Left lung (tissue), 10 donors: ENCODE data around the gene NOB1. TPM values are rescaled to one million over a fixed set of nuclear protein-coding genes. Genes with fewer than 3 reads are reported as not detected.

ENCODE experiments used
- ATAC-seq: fragments of 200-7000 bp; cut with Tn5 transposase; one replicate; pipeline ENCODE4 v1.9.1; 2020; ENCODE audit warnings: moderate library complexity
- DNase-seq, 4 donors: peaks; one replicate each; pipeline ENCODE4 v3.0.0-alpha.2; 2013 to 2020
- H3K27ac ChIP-seq, 2 donors: fragments of 200-600 bp; sonication (generic) in 1 of 2; one replicate each; pipeline versions ENCODE4 v1.5.0 to v1.8.0; 2020 to 2021
- H3K27me3 ChIP-seq, 2 donors: fragments of 200-600 bp; sonication (generic) in 1 of 2; one replicate each; pipeline versions ENCODE4 v1.5.0 to v1.8.0; 2020 to 2021
- H3K36me3 ChIP-seq, 2 donors: fragments of 200-600 bp; sonication (generic) in 1 of 2; one replicate each; pipeline versions ENCODE4 v1.5.0 to v1.8.0; 2020 to 2021
- H3K4me1 ChIP-seq, 2 donors: fragments of 200-600 bp; one replicate each; pipeline ENCODE4 v1.8.0; 2021
- H3K4me3 ChIP-seq, 2 donors: fragments of 200-600 bp; sonication (generic) in 1 of 2; one replicate each; pipeline versions ENCODE4 v1.5.0 to v1.8.0; 2020 to 2021; ENCODE audit warnings: mild to moderate bottlenecking in 1 of 2
- H3K9me3 ChIP-seq, 2 donors: fragments of 200-600 bp; sonication (generic) in 1 of 2; one replicate each; pipeline versions ENCODE4 v1.5.0 to v1.8.0; 2020 to 2021
- CTCF ChIP-seq, 2 donors: fragments of 200-600 bp; sonication (generic) in 1 of 2; IDR thresholded peaks; one replicate each; pipeline versions ENCODE4 v1.5.0 to v1.8.0; 2021; ENCODE audit warnings: antibody characterized with exemption in 2 of 2
- intact Hi-C, 2 donors: fragments of 100-400 bp; cut with DNase I; formaldehyde crosslinking; loops; one replicate each; pipeline versions ENCODE4 v1.11.2 to v1.14.2; 2022
- polyA plus RNA-seq, 6 donors: library from polyadenylated mRNA; unstranded; fragments of 120-200 nt; gene quantifications; one replicate each; pipeline ENCODE4 v1.2.1, GENCODE V29; 2013; ENCODE audit not compliant: insufficient read length in 6 of 6
- total RNA-seq, 2 donors: library from RNA; stranded (reverse); fragmentation: NEBNext Ultra II Directional; extraction: Animal tissue kit (Norgen Biotek cat#: 25700); gene quantifications; one replicate each; pipeline ENCODE4 v1.2.1, GENCODE V29; 2021
- donor health status: DM: no; HTN: yes; CAD: no.
- donor health status: DM: no; HTN: no; CAD: no.

NOB1 gene
- total and polyA plus RNA-seq, 8 donors, result 29.9 to 67.4 (median 61.7) TPM

- H3K4me1 ChIP-seq, result peaks cover 0 to 20% of the 10 kb centered on the region in 2 donors
- no peak overlapping the region for H3K27ac ChIP-seq
- TF ChIP-seq CTCF (IDR thresholded peaks at IDR 0.05), result no peak
- H3K27me3 ChIP-seq, result no peaks in the 10 kb centered on the region
- DNase-seq (no peak), ATAC-seq (no peak)
- peaks cover 0 to 20% of the 10 kb centered on the region in 2 donors for H3K36me3 ChIP-seq
- intact Hi-C loops, result no loop called here
- H3K9me3 ChIP-seq, result no peaks in the 10 kb centered on the region
- no peak overlapping the region for H3K4me3 ChIP-seq
These were observed 33.2 kb downstream of the NOB1 start for GRCh38 chr16:69721441-69721957.

- Histone ChIP-seq H3K4me1 (peaks cover 0 to 15% of the 10 kb centered on the region in 2 donors), H3K27me3 (no peaks in the 10 kb centered on the region), H3K4me3 (no peak overlapping the region), H3K36me3 (peaks cover 0 to 25% of the 10 kb centered on the region in 2 donors), H3K9me3 (no peaks in the 10 kb centered on the region), H3K27ac (no peak overlapping the region)
- intact Hi-C loops, result no loop called here
- TF ChIP-seq CTCF (IDR thresholded peaks at IDR 0.05), result no peak
- ATAC-seq, result no peak
- no peak for DNase-seq
These were observed 33.8 kb downstream of the NOB1 start for GRCh38 chr16:69720822-69721430.

- no peak for ATAC-seq
- no peaks in the 10 kb centered on the region for H3K9me3 ChIP-seq
- no peaks in the 10 kb centered on the region for H3K4me1 ChIP-seq
- H3K27me3 ChIP-seq, result no peaks in the 10 kb centered on the region
- intact Hi-C loops, result no loop called here
- peaks cover 0 to 51% of the 10 kb centered on the region in 2 donors for H3K36me3 ChIP-seq
- H3K27ac ChIP-seq, result no peak overlapping the region
- DNase-seq, result no peak
- no peak for TF ChIP-seq CTCF (IDR thresholded peaks at IDR 0.05)
- no peak overlapping the region for H3K4me3 ChIP-seq
These were observed 36.5 kb downstream of the NOB1 start for GRCh38 chr16:69718111-69718764.

DNA sequence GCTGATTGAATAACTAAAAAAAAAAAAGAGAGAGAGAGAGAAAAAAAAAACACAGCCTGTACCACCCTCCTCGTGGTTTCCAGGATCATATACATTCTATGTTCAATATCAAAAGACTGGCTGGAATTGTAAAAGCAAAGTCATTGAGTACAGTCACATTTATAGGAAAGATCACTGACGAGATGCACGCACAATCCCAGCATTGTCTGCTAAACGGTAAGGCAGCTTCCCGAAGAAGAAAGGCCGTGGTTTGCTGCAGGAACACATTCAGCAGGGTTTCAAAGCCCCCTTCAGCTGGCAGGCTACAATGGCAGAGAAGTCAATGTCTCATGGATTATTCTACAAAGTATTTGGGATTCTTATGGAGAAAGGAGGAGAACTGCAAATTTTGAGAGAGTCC is 37.7 kb downstream of the NOB1 start:
- Histone ChIP-seq H3K4me3 (no peak overlapping the region), H3K36me3 (peaks cover 0 to 63% of the 10 kb centered on the region in 2 donors), H3K27ac (no peak overlapping the region), H3K9me3 (no peaks in the 10 kb centered on the region), H3K27me3 (no peaks in the 10 kb centered on the region), H3K4me1 (no peaks in the 10 kb centered on the region)
- ATAC-seq (no peak), DNase-seq (no peak)
- TF ChIP-seq CTCF (IDR thresholded peaks at IDR 0.05), result no peak
- intact Hi-C loops, result no loop called here

DNA sequence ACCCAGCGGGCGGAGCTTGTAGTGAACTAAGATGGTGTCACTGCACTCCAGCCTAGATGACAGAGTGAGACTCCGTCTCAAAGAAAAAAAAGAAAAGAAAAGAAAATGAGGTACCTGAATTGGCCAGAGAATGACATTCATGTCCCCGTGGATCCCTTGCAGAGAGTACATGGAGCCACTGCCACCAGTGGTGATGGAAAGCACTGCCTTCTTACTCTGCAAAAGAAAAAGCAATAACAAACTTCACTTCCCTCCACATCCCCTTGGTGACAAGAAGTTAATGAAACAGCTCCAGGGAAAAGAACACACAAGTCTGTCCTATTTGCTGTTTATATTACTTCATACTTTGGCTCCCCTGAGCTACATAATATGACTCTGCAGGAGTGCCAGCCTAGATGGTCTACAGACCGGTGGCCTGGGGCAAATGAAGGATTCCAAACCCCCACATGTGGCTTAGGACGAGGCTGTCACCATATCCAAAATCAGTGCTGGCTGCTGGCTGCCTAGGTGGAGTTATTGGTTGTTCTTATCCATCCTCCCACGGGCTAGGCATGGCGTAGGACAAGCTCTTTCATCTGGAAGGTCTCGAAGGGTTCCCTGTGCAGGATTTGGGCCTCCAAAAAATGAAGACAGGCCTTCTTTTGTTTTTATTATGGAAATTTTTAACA is 41.7 kb downstream of the NOB1 start:
- intact Hi-C loops, result no loop called here
- Histone ChIP-seq H3K36me3 (peaks cover 0 to 77% of the 10 kb centered on the region in 2 donors), H3K27ac (no peak overlapping the region)

More for the DNA sequence above, 41.7 kb downstream of the NOB1 start:
- DNase-seq (no peak), ATAC-seq (no peak)
- no peak for TF ChIP-seq CTCF (IDR thresholded peaks at IDR 0.05)
- Histone ChIP-seq H3K4me3 (no peak overlapping the region), H3K27me3 (no peaks in the 10 kb centered on the region), H3K4me1 (peaks cover 2 to 5% of the 10 kb centered on the region in 2 donors), H3K9me3 (no peaks in the 10 kb centered on the region)
